HG02981 (cell line): ENCODE data around the gene GDPD5.

Experiments
- ATAC-seq: cut with Tn5 transposase; IDR thresholded peaks from one replicate; pipeline ENCODE4 v1.9.1; 2021; ENCODE audit warnings: mild to moderate bottlenecking, moderate library complexity; ENCODE audit not compliant: unreplicated experiment

Gene GDPD5

GRCh38 chr11:75474878-75475766 is 50.6 kb downstream of the GDPD5 start:
- ATAC-seq: peak; percentile 34

DNA sequence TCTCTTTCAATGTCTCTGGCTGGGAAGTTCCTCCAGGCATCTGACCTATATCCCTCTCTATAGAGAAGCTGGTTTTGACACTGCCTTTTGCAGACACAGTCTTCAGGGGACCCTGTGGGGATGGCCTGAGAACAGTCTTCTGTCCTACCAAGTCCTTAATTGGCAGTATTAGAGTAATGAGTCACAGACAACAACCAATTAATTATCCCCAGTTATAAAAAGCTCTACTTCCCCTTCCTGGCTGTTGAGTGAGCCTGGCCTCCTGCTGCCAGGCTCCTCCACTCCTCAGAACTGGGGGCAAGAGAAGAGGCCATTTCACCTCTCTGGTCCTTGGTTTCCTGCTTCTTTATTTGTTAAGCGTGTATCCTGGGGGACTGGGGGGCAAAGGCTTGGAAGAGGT is 51.5 kb downstream of the GDPD5 start:
- ATAC-seq: no peak

- ATAC-seq: no peak
Measured at GRCh38 chr11:75473684-75474083, 52.1 kb downstream of the GDPD5 start.

GRCh38 chr11:75472081-75472732 is 53.5 kb downstream of the GDPD5 start:
- ATAC-seq: no peak

DNA sequence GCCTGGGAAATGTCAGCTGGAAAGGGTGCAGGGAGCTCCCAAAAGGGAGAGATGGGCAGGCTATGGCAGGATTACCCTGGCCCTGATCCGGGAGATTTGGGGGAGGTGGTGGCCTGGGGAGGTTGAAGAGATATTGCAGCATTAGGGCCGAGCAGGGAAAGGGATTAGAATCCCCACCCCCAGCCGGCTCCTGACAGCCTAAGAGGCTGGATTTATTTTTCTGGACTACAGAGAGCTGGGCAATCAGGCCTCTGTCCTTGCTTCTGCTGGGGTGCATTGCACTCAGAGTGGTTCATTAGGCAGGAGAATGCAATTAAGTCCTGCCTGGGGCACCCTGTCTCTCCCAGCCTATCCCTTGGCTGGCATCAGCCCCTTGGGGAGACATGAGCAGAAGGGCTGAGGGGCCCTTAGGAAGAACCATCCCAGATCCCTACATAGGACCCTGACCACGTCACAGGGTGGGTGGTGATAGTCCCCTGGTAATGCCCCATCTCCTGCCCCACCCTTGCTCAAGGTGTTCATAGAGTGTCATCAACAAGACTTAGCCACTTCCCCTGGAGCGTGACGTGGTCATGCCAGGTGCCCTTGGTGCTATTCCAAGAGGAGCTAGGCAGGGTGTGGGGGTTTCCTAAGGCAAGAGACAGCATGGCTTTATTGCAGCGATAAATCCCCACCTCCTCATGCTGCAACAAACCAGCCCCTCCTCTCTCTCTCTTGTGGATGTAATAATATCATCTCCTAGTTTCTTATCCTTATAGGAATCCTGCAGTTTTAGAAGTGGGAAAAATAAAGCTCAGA is 54.4 kb downstream of the GDPD5 start:
- ATAC-seq: no peak

GRCh38 chr11:75470476-75471080 is 55.2 kb downstream of the GDPD5 start:
- no peak for ATAC-seq

GRCh38 chr11:75469785-75470405 is 55.8 kb downstream of the GDPD5 start:
- ATAC-seq: no peak

DNA sequence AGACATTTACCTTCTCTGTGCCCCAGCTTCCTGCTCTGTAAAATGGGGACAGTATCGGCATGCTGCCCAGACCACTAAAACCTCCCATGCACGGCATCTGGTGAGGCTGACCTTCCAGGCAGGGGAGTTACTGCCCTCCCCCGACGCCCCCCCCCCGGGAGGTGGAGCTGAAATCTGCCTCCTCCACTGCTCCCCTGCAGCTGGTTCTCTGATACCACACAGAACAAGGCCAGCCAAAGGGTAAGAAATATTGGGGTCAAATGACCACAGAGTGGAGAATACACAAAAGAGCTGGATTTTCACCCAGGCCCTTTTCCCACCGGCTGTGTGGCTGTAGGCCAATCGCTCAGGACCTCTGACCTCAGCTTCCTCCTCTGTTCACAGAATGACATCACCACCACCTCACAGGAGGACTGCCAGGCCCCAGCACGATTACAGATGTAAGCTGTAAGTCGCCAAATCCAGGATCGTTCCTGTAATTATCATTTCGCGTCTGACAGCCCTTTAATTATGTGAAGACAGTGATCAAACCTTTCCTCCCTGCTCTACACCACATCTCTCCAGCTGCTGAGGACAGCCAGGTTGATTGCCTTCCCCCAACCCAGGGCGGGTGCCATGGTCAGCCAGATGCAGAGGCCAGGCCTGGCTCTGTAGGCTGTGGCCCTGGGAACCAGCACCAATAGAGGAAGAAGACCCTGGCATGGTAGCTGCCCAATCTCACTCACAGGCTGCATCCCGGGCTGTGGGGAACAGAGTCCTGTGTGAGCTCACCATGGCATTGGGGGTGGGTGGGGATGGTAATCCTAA is 57.0 kb downstream of the GDPD5 start:
- ATAC-seq: no peak

GRCh38 chr11:75467881-75468280 is 57.9 kb downstream of the GDPD5 start:
- no peak for ATAC-seq

- no peak for ATAC-seq
Measured at GRCh38 chr11:75467311-75467710, 58.4 kb downstream of the GDPD5 start.

DNA sequence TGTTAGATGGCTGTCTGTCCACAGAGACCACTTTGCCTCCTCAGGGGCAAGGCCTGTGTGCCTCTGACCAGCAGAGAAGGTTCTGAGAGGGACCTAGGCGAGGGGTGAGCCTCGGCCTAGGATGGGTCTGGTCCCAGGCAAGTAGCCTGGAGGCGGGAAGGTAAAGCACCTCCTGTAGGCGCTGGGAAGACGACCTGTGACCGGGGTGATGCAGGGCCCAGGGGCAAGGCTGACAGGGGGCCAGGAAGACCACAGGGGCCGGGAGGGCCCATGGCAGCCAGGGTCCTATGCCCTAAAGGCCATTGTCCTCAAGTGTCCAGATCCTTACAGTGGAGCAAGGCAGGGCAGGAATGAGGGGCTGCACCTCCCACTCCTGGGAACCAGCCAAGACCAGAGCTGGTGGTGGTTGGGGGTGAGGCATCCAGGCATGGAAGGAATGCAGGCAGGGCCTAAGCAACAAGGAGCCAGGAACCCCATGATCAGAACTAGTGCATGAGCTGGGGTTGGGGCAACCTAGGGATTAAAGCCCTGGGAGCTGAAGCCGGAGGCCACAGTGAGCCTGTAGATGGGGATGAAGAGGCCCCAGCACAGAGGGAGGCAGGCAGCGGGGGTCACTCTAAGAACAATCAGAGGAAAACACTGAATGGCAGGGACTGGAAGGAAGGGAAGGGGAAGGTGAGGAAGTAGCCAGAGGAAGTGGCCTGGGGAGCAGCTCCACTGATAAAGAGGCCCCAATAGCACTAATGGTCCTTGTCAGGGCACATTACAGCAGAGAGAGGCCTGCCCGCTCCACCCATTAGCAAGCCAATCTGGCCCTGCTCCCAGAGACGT is 59.8 kb downstream of the GDPD5 start:
- ATAC-seq: no peak

- ATAC-seq: no peak
Measured at GRCh38 chr11:75463106-75463774, 62.5 kb downstream of the GDPD5 start.

GRCh38 chr11:75462117-75462653 is 63.6 kb downstream of the GDPD5 start:
- ATAC-seq: no peak

DNA sequence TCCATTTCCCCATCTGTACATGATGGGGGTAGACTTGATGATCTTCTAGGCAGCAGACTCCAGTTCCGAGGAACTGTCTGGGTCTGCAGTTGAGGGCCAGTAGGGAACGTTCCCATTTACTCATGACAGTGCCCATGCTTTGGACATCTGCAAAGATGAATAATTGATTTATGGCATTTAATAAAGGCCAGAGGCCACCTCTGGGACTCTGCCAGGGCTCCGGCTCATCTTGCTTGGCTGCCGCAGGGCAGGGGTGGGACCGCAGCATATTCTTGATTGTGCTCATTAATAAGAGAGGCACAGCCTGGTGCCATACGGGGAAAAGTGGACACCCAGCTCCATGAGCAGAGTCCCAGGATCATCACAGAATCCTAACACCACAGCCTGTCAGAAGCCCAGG is 64.6 kb downstream of the GDPD5 start:
- no peak for ATAC-seq

DNA sequence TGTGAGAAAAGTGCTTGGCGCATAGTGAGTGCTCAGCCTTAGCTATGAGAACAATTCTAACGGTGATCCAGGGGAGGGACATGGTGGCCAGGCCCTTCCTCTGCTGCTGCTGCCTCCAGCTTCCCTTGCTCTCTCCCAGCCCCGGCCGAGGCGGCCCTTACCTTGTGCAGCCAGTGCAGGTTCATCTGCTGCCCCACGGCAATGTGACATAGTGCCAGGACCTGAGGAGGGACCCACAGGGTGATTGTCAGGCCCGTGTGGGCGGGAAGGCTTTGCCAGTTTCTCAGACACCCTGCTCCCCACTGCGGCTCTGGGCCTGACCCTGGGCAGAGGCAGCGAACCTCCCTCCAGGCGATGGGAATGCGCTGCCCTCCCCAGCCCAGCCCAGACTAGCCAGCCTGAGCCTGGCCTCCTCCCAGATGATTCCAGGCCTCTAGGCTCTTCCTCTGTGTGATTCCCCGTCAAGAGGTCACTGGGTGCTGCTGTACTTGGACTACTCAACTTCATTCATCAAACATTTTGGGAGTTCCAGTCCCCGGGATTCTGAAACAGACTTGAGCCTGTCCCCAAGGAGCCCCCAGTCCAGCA is 69.1 kb downstream of the GDPD5 start:
- ATAC-seq: no peak

GRCh38 chr11:75454987-75455386 is 70.8 kb downstream of the GDPD5 start:
- ATAC-seq: no peak

- ATAC-seq: no peak
Measured at GRCh38 chr11:75453916-75454655, 71.7 kb downstream of the GDPD5 start.
